HepG2 (cell line): ENCODE measurements around the gene VPS37B. TPM values are rescaled to one million over a fixed set of nuclear protein-coding genes. Genes with fewer than 3 reads are reported as not detected.

Experiments used
- ATM ChIP-seq: fragments of 450-650 bp; IDR thresholded peaks from 2 replicates; pipeline ENCODE4 v1.7.1; 2017; ENCODE audit warnings: mild to moderate bottlenecking, borderline replicate concordance
- HMG20B ChIP-seq: conservative IDR thresholded peaks from 2 replicates; pipeline ENCODE4 v1.6.1; 2016; ENCODE audit warnings: missing genetic modification reagents, missing compliant biosample characterization
- KDM2A ChIP-seq: sonication (generic); formaldehyde crosslinking; IDR thresholded peaks from 2 replicates; pipeline ENCODE4 v1.4.0; 2020; ENCODE audit warnings: low read depth, missing genetic modification reagents, borderline replicate concordance
- MATR3 ChIP-seq: sonication (generic); formaldehyde crosslinking; IDR thresholded peaks from 2 replicates; pipeline ENCODE4 v1.4.0; 2020; ENCODE audit warnings: missing genetic modification reagents
- MEIS1 ChIP-seq: sonication (generic); formaldehyde crosslinking; IDR thresholded peaks from 2 replicates; pipeline ENCODE4 v1.9.0; 2021; ENCODE audit warnings: mild to moderate bottlenecking, missing genetic modification reagents, moderate library complexity, borderline replicate concordance
- RFXANK ChIP-seq: IDR thresholded peaks from 2 replicates; pipeline ENCODE4 v1.6.1; 2016
- SRY ChIP-seq: sonication (generic); formaldehyde crosslinking; IDR thresholded peaks from 2 replicates; pipeline ENCODE4 v1.8.0; 2022; ENCODE audit warnings: mild to moderate bottlenecking, missing genetic modification reagents
- TP53 ChIP-seq: sonication (generic); formaldehyde crosslinking; conservative IDR thresholded peaks from 2 replicates; pipeline ENCODE4 v1.4.0; 2020; ENCODE audit warnings: missing genetic modification reagents
- XRCC5 ChIP-seq: fragments of 200-400 bp; formaldehyde crosslinking; optimal IDR thresholded peaks from 2 replicates; pipeline ENCODE3; 2017; ENCODE audit warnings: mild to moderate bottlenecking, low read length
- YEATS2 ChIP-seq: sonication (generic); formaldehyde crosslinking; IDR thresholded peaks from 2 replicates; pipeline ENCODE4 v1.4.0; 2020; ENCODE audit warnings: missing genetic modification reagents, borderline replicate concordance
- ZFYVE20 ChIP-seq: sonication (generic); formaldehyde crosslinking; IDR thresholded peaks from 2 replicates; pipeline ENCODE4 v1.8.0; 2023; ENCODE audit warnings: low read depth, mild to moderate bottlenecking, moderate library complexity, missing genetic modification reagents, borderline replicate concordance
- ZNF136 ChIP-seq: sonication (generic); formaldehyde crosslinking; IDR thresholded peaks from 2 replicates; pipeline ENCODE4 v1.8.1; 2022; ENCODE audit warnings: low read depth, mild to moderate bottlenecking, moderate library complexity, missing genetic modification reagents
- ZNF17 ChIP-seq: sonication (generic); formaldehyde crosslinking; IDR thresholded peaks from 2 replicates; pipeline ENCODE4 v1.5.0; 2020; ENCODE audit warnings: mild to moderate bottlenecking, missing genetic modification reagents
- ZNF205 ChIP-seq: IDR thresholded peaks from 2 replicates; pipeline ENCODE4 v1.6.1; 2018; ENCODE audit warnings: missing biosample characterization, missing genetic modification reagents
- ZNF3 ChIP-seq: IDR thresholded peaks from 2 replicates; pipeline ENCODE4 v1.7.0; 2017; ENCODE audit warnings: inconsistent platforms
- ZNF678 ChIP-seq: sonication (generic); formaldehyde crosslinking; IDR thresholded peaks from 2 replicates; pipeline ENCODE4 v1.4.0; 2020; ENCODE audit warnings: mild to moderate bottlenecking, missing genetic modification reagents
- polyA plus RNA-seq, 8 experiments: library from polyadenylated mRNA; depleted of rRNA in 3 of 8; stranded (reverse) in 7 of 8; unstranded in 1 of 8; fragments of >200 nt; fragmentation: Illumina TruSeq in 4 of 8; extraction: Trizol in 4 of 8; gene quantifications; 2 replicates each; pipeline versions ENCODE4 v1.2.1 to v1.2.3, GENCODE V29; 2011 to 2016; ENCODE audit warnings: low read depth in 4 of 8, missing spikeins in 1 of 8, mixed read lengths in 1 of 8; ENCODE audit not compliant: insufficient read depth in 1 of 8
- total RNA-seq, 5 experiments: library from RNA; depleted of rRNA; stranded (reverse); fragments of >200 nt; fragmentation: Illumina TruSeq; extraction: Trizol; gene quantifications; 2 replicates each; pipeline ENCODE4 v1.2.3, GENCODE V29; 2016; ENCODE audit warnings: low read depth in 1 of 5
- TF ChIP-seq, protein P1 (sequence below), 2 experiments: sonication (generic) in 1 of 2; formaldehyde crosslinking in 1 of 2; IDR thresholded peaks; 2 replicates each; pipeline versions ENCODE4 v1.6.1 to v1.9.0; 2014 to 2022; ENCODE audit warnings: antibody characterized with exemption in 1 of 2, borderline replicate concordance in 1 of 2, inconsistent platforms in 1 of 2, low read depth in 1 of 2, missing genetic modification reagents in 1 of 2
- TF ChIP-seq, protein P2 (sequence below): sonication (generic); formaldehyde crosslinking; conservative IDR thresholded peaks from 2 replicates; pipeline ENCODE4 v1.8.1; 2023; ENCODE audit warnings: missing genetic modification reagents
- TF ChIP-seq, protein P3 (sequence below): sonication (generic); formaldehyde crosslinking; conservative IDR thresholded peaks from 2 replicates; pipeline ENCODE4 v1.4.0; 2020; ENCODE audit warnings: missing genetic modification reagents
- TF ChIP-seq, protein P4 (sequence below): sonication (generic); formaldehyde crosslinking; IDR thresholded peaks from 2 replicates; pipeline ENCODE4 v1.8.1; 2023; ENCODE audit warnings: mild to moderate bottlenecking, moderate library complexity, missing genetic modification reagents

The VPS37B gene
- total and polyA plus RNA-seq, 2 of the 13 experiments (the other 11 are each of a cell fraction or from before 2014, with no cell fraction given) = 4.6 to 5.3 TPM

DNA sequence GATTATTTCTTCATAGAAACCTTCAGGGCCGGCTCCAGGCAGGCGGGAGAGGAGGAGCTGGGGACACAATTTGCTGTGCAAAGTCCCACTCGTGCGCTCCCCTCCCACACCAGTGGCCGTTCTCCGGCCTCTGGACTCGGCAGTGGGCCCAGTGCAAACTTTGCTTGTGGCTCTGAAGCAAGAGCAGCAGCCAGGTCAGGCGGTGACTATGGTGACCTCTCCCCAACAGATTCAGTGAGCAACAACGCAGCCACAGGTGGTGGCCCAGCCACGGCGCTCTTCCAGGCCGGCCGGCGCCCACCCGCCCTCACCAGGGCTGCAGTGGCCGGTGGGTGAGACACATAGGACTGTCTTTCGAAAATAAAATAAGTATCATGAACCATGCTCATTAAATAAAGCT is 29.5 kb downstream of the VPS37B start (continued):
- TF ChIP-seq XRCC5 (no peak), ZNF678 (no peak), ZNF17 (CRISPR knock-in tag) (no peak), ZFYVE20 (CRISPR knock-in tag) (no peak), YEATS2 (no peak), MEIS1 (CRISPR knock-in tag) (no peak), ZNF3 (CRISPR knock-in tag) (no peak), ZNF205 (CRISPR knock-in tag) (0 out of 2 replicates have a peak, but pooled peaks have one; percentile 22), ZNF136 (no peak), KDM2A (0 out of 2 replicates have a peak, but pooled peaks have one; percentile 36), ATM (no peak), TP53 (no peak), MATR3 (CRISPR knock-in tag) (no peak), RFXANK (CRISPR knock-in tag) (no peak), SRY (CRISPR knock-in tag) (no peak), HMG20B (CRISPR knock-in tag) (no peak)
- TF ChIP-seq, protein P1, sequence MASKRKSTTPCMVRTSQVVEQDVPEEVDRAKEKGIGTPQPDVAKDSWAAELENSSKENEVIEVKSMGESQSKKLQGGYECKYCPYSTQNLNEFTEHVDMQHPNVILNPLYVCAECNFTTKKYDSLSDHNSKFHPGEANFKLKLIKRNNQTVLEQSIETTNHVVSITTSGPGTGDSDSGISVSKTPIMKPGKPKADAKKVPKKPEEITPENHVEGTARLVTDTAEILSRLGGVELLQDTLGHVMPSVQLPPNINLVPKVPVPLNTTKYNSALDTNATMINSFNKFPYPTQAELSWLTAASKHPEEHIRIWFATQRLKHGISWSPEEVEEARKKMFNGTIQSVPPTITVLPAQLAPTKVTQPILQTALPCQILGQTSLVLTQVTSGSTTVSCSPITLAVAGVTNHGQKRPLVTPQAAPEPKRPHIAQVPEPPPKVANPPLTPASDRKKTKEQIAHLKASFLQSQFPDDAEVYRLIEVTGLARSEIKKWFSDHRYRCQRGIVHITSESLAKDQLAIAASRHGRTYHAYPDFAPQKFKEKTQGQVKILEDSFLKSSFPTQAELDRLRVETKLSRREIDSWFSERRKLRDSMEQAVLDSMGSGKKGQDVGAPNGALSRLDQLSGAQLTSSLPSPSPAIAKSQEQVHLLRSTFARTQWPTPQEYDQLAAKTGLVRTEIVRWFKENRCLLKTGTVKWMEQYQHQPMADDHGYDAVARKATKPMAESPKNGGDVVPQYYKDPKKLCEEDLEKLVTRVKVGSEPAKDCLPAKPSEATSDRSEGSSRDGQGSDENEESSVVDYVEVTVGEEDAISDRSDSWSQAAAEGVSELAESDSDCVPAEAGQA (IDR thresholded peaks at IDR 0.05; ENCODE audit: low read depth) = no peak
- TF ChIP-seq, protein P1 (CRISPR knock-in tag; IDR thresholded peaks at IDR 0.05; ENCODE audit: borderline replicate concordance) = no peak
- TF ChIP-seq, protein P2, sequence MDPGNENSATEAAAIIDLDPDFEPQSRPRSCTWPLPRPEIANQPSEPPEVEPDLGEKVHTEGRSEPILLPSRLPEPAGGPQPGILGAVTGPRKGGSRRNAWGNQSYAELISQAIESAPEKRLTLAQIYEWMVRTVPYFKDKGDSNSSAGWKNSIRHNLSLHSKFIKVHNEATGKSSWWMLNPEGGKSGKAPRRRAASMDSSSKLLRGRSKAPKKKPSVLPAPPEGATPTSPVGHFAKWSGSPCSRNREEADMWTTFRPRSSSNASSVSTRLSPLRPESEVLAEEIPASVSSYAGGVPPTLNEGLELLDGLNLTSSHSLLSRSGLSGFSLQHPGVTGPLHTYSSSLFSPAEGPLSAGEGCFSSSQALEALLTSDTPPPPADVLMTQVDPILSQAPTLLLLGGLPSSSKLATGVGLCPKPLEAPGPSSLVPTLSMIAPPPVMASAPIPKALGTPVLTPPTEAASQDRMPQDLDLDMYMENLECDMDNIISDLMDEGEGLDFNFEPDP = no peak
- TF ChIP-seq, protein P3, sequence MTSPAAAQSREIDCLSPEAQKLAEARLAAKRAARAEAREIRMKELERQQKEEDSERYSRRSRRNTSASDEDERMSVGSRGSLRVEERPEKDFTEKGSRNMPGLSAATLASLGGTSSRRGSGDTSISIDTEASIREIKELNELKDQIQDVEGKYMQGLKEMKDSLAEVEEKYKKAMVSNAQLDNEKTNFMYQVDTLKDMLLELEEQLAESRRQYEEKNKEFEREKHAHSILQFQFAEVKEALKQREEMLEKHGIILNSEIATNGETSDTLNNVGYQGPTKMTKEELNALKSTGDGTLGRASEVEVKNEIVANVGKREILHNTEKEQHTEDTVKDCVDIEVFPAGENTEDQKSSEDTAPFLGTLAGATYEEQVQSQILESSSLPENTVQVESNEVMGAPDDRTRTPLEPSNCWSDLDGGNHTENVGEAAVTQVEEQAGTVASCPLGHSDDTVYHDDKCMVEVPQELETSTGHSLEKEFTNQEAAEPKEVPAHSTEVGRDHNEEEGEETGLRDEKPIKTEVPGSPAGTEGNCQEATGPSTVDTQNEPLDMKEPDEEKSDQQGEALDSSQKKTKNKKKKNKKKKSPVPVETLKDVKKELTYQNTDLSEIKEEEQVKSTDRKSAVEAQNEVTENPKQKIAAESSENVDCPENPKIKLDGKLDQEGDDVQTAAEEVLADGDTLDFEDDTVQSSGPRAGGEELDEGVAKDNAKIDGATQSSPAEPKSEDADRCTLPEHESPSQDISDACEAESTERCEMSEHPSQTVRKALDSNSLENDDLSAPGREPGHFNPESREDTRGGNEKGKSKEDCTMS (CRISPR knock-in tag) = no peak
- TF ChIP-seq, protein P4, sequence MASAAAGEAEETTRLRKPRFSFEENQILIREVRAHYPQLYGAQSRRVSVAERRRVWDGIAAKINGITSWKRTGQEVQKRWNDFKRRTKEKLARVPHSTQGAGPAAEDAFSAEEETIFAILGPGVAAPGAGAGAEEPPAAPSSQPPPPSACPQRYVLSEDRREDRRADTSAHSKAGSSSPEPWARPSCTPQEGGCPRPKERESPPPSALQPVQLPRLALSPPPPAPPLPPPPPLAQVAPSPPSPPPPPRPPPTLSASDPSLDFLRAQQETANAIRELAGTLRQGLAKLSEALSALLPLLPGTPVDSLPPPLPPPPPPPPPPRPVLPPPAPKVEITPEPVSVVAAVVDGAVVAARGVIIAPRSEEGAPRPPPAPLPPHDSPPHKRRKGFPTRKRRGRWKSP (CRISPR knock-in tag) = no peak
